Erythroblast (primary cell): ENCODE measurements around the gene UBAP2.

Experiments
- DNase-seq, 2 experiments: peaks; one replicate each; lab custom pipeline; 2025; lab: John Stamatoyannopoulos, UW
- GATA1 ChIP-seq: IDR thresholded peaks from 2 replicates; pipeline ENCODE4 v1.6.1; 2011; ENCODE audit warnings: low read depth, mild to moderate bottlenecking, control low read depth, low read length, moderate library complexity
- POLR2A ChIP-seq: IDR thresholded peaks from 2 replicates; pipeline ENCODE4 v1.6.1; 2011; ENCODE audit warnings: mild to moderate bottlenecking, low read length

The UBAP2 gene

DNA sequence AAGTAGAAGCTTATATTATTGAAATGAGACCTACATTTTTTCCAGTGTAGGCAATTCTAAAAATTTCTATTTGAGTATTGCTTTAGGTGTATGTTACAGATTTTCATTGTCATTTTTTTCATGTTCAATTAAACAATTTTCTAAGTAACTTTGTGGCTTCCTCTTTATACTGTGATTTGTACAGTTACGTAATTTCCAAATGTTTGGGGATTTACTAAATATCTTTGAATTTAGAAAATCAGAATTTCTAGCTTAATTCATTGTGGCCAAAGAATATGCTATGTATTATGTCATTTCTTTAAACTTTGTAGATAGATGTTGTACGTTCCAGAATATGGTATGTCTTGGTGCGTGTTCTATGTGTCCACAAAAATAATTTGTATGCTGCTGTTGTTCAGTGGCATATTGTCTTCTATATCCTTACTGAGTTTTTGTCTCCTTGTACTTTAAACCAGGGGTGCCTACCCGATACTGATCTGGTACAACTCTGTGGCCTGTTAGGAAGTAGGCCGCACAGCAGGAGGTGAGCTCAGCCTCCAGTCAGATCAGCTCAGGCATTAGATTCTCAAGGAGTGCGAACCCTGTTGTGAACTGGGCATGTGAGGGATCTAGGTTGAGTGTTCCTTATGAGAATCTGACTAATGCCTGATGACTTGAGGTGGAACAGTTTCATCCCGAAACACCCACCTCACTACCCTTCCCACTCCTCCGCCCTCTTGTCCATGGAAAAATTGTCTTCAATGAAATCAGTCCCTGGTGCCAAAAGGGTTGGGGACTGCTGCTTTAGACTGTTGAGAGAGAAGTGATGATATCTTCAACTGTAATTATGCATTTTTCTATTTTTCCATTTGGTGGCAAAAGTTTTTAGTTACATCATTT, 168.2 kb downstream of the UBAP2 start:
- DNase-seq, result no peak
- TF ChIP-seq POLR2A, result no peak
- TF ChIP-seq GATA1, result no peak

DNA sequence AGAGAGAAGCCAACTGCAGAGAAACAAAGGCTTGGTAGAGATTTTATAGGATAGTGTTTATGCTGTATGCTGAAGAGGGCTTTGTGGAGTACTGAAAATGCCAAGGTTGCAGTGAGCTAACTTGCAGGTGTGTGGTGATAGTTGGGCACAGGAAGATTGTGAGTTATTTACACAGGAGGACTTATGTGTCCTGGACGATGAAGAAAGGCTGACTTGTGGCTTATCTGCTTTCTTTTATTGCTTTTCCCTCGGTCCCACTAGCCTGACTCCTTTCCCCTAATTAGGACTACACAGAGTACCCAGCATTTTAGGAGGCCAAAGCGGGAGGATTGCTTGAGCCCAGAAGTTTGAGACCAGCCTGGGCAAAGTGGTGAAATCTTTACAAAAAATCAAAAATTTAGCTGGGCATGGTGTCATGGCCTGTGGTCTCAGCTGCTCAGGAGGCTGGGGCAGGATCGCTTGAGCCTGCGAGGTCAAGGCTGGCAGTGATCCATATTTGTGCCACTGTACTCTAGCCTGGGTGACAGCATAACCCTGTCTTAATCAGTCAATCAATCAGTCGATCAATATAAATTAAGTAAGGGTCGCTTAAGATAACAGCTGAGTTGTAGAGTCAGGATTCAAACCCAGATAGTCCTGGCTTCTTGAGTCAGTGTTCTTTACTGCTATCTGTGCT, 169.9 kb downstream of the UBAP2 start:
- no peak for TF ChIP-seq POLR2A
- TF ChIP-seq GATA1, result no peak
- DNase-seq, result no peak

DNA sequence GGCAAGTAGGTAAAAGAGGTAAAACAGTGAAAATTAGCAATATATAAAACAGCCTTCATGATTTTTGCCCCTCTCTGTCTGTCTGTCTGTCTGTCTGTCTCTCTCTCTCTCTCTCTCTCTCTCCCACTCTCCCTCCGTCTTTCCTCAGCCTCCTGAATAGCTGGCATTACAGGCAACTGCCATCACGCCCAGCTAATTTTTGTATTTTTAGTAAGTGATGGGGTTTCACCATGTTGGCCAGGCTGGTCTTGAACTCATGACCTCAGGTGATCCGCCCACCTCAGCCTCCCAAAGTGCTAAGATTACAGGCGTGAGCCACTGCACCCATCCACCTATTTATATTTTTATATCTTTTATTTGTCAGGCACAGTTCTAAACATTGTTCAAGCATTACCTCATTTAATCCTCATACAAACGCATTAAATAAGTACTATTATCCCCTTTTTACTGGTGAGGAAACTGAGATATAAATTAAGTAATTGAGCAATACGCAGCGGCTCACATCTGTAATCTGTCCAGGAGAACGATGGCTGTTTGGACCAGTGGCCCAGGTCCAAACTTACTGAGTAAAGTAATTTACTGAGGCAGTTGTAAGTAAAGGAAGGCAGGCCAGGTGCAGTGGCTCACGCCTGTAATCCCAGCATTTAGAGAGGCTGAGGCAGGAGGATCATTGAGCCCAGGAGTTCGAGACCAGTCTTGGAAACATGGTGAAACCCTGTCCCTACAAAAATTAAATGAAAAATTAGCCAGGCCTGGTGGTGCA, 170.8 kb downstream of the UBAP2 start:
- TF ChIP-seq POLR2A, result no peak
- no peak for TF ChIP-seq GATA1
- no peak for DNase-seq
